ENCODE data around the gene TREML2. TPM values are rescaled to one million over a fixed set of nuclear protein-coding genes. Genes with fewer than 3 reads are reported as not detected.
"Not testable (repeated sequence)": the region's sequence is repeated elsewhere in the genome, so short reads cannot be mapped to it uniquely, and the experiment has no call there.

Gene TREML2, protein sequence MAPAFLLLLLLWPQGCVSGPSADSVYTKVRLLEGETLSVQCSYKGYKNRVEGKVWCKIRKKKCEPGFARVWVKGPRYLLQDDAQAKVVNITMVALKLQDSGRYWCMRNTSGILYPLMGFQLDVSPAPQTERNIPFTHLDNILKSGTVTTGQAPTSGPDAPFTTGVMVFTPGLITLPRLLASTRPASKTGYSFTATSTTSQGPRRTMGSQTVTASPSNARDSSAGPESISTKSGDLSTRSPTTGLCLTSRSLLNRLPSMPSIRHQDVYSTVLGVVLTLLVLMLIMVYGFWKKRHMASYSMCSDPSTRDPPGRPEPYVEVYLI
- total RNA-seq = not detected in 2 replicates

DNA sequence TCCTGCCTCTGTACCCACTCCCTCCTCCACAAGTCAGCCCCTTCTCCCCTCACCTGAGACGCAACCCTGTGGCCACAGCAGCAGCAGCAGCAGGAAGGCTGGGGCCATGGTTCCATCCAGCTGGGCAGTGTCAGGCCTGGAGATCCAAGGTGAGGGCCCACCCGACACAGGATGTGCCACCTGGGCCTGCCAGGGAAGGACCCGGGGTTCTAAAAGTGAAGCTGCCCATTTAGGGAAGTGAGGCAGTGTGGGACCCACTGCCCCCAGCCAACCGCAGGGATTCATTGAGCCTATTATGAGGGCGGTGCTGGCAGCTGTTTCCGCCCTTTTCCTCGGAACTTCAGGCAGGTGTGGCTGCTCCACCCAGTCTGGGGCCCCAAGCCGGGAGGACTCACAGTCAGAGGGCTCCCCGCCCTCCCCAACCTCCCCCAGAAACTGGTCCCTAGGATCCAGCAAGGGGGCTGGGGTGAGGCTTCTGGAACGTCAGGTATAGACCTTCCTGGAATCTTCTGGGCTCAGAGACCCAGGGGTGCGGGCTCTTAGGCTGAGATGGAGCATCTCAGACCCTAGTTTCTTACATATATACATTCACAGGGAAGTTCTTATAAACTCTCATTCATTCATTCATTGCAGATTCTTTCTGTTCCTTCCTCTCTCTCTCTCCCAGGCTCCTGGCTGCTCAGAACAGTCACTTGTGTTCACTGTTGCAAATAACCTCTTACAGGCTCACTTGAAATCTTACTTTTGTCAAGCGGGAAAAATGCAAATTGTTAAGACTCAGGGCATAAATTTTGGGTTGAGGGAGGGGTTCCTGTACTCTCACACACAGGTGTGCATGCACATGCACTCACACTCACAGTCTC is at the start of gene TREML2:
Gene TREML2, minus strand, starts transcription at position 249 of the 863 bp plus-strand sequence. Its CDS starts 141 bp downstream, at position 108.
- DNase-seq (ENCODE audit: low read depth, low spot score) = no peak

DNA sequence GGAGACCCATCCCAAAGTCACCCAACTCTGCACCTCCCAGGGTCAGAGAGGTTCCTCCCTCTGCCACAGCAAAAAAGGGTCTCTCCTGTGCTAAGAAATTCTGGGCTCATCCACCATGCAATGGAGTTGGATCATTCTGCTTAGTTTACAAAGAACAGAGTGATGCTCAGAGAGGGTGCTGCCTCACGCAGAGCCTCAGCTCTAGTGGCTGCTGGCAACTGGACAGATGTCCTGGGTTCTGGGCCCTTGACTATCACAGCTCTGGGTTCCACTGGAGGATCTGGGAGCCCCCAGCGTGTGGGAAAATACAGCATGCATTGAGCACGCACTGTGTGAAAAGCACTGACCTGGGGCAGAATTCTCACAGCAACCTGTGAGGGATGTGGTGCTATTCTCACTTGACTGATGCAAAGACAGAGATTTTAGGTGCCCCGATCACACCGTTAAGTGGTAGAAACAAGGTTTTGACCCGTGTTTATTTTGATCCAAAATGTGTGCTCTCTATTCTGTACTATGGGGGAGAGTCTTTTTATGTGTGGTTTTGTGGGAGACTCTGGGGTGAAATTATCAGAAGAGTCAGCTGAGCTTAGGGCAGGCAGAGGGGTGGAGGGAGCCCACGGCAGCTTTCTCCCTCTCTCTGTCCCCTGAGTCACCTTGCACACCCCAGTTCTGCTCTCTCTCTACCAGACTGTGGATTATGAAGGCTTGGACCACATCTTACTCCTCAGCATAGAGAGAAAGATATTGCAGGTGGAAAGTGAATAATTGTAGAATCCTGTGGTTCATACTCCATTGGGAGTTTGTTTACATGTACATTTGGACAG is 47.1 kb upstream of the TREML2 start:
- no peak for DNase-seq (ENCODE audit: low read depth, low spot score)

DNA sequence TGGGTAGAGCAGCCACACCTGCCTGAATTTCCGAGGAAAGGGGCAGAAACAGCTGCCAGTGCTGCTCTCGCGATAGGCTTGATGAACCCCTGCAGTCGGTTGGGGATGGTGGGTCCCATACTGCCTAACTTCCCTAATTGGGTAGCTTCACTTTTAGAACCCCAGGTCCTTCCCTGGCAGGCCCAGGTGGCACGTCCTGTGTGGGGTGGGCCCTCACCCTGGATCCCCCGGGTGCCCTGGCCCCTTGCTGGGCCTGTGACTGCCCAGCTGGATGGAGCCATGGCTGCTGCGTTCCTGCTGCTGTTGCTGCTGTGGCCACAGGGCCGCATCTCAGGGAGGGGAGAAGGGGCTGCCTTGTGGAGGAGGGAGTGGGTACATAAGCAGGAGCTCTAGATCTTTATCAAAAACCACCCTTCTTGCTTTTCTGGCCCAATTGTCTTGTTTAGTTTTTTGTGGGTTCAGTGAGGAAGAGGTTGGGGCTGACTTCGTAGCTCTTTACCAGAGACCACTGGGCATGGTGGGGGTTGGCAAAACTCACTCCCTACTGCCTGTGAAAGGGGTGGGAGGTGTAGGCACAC is 46.4 kb upstream of the TREML2 start:
- DNase-seq (ENCODE audit: low read depth, low spot score) = no peak

DNA sequence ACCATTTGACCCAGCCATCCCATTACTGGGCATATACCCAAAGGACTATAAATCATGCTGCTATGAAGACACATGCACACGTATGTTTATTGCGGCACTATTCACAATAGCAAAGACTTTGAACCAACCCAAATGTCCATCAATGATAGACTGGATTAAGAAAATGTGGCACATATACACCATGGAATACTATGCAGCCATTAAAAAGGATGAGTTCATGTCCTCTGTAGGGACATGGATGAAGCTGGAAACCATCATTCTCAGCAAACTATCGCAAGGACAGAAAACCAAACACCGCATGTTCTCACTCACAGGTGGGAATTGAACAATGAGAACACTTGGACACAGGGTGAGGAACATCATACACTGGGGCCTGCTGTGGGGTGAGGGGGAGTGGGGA is 45.6 kb upstream of the TREML2 start:
- DNase-seq (ENCODE audit: low read depth, low spot score) = not testable (repeated sequence)

DNA sequence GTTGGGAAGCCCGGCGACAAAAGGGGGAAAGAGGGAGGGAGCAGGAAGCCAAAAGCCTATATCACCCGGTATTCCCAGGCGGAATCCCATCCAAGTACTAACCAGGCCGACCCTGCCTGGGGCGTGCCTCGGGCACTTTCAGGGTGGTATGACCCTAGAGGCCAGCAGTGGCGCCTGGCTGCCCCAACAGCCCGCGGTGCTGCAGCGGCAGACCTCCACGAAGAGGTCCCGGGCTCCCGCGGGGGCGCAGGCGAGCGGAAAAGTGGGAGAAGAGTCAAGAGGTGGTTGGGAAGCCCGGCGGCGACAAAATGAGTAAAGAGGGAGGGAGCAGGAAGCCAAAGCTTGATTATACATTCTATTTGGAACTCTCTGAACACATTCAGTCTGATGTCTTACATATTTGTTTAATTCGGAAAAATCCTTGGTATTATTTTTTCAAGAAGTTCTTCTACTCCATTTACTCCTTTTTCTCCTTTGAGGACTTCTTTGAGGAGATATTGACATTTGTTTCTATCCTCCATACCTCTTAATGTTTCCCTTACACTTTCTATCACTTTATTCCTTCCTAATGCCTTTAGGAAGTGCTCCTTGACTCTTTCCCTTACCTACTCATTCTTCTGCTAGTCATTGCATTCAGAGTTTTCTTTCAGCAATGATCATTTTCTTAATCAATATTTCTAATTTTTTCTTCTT is 38.7 kb upstream of the TREML2 start:
- no peak for DNase-seq (ENCODE audit: low read depth, low spot score)

DNA sequence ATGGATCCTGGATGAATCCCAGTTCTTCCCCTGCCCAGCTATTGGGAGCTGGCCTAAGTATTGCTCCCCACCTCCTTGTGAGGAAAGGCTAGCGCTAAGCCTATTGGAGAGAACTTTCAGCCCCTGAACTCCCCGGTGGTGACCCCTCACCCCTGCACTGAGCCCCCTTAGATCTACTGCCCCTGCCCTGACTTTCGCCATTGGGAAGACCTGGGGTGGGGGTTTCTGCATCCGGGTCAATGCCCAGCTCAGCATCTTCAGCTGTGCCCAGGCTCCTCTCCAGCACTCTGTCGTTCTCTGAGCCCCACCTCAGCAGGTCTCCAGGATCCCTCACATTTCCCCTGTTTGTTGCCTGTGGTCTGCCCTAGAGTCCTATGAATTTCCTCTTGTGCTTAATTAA is 36.2 kb upstream of the TREML2 start:
- DNase-seq (ENCODE audit: low read depth, low spot score) = no peak

DNA sequence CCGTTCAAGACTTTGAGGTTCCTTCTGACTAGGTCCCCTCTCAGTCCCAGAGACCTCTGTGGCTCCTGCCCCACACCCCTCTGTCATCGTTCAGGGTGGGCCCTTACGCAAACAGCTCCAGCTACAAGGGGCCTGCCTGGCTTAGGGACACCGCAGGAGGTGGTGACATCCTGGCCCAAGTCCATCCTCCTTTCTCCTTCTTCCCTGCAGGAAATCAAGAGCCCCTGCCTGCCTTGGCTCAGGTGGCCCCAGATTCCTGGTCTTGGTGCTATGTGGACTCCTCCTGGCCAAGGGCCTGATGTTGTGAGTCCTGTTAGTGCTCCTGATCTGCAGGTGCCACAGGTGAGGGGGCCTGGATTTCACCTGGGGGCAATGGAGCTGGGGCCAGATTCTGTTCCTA is 35.3 kb upstream of the TREML2 start:
- DNase-seq (ENCODE audit: low read depth, low spot score) = no peak

DNA sequence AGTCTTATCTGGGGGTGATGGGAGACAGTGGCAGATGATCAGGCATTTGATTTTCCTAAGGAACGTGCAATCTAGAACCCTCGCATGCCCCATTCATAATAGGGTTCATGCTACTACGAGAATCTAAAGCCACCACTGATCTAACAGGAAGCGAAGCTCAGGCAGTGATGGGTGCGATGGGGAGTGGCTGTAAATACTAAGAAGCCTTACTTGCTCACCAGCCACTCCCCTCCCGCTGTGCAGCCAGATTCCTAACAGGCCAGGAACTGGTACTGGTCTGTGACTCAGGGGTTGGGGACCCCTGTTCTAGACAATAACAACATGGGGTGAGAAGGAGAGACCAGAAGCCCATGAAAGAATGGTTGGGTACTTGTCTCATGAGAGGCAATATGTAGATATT is 31.7 kb upstream of the TREML2 start:
- DNase-seq (ENCODE audit: low read depth, low spot score) = no peak

DNA sequence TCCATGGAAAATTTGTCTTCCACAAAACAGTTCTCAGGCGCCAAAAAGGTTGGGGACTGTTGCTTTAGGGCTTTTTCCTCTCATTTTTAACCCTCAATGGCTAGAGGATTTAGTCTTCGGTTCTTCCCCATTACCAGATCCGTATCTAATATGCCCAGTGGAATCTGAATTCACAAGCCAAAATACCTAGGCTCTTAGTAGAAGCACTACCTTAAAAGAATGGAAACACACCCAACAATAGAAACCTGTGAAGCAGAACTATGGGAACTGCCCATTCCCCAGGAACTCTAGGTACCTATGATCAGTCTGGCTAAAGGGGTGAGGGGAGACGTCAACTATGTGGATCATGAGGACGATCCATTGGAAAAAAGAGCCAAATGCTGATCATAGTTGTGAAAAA is 30.3 kb upstream of the TREML2 start:
- DNase-seq (ENCODE audit: low read depth, low spot score) = no peak

DNA sequence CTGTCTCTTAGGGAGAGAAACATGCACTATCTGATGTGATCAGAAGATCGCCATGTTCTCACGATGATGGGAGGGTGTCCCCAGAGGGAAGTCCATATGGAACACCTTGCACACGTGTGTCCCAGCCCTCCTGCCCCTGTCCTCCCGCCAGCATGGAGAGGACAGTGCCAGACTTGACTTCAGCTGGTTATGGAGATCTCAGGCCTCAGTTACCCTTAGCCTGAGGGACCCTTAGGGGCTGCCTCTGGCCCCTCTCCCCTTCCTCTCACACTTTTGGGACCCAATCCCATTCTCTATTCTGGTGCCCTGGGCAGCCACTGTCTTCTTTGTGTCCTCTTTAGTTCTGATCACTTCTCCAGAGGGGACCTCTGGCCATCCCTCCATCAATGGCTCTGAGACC is 28.8 kb upstream of the TREML2 start:
- no peak for DNase-seq (ENCODE audit: low read depth, low spot score)

DNA sequence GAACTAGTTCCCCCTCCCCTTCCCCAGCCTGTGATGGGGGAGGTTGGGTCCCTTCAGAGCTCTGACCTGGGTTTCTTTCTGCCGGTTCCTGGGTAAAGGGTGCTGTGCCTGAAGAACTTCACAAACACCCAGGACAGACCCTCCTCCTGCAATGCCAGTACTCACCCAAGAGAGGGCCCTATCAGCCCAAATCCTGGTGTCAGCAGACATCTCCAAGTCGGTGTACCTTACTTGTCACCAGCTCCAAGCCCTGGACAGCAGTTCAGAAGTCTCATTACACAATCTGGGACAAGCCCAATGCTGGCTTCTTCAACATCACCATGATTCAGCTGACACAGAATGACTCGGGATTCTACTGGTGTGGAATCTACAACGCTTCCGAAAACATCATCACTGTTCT is 27.7 kb upstream of the TREML2 start:
- no peak for DNase-seq (ENCODE audit: low read depth, low spot score)

DNA sequence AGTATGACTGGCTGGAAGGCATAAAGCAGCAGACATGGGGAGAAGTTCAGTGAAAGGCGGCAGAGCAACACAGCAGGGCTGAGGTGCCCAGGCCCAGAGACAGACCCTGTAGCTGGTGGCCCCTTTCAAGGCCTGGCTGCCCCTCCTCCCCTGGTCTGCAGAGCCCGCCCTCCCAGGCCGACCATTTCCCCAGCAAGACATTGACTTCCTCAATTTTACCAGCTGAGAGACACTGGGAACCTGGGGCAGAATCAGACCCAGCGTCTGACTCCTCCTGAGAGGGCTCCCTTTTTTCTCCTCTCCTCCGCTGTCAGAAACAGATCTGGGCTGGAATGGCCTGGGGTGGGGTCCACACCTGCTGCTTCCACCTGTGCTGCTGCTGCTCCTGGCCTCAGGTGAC is 27.1 kb upstream of the TREML2 start, which contains the start of gene TREML4:
Gene TREML4, plus strand, starts transcription at position 254 of the 400 bp plus-strand sequence. Its CDS starts 79 bp downstream, at position 333.
- no peak for DNase-seq (ENCODE audit: low read depth, low spot score)

DNA sequence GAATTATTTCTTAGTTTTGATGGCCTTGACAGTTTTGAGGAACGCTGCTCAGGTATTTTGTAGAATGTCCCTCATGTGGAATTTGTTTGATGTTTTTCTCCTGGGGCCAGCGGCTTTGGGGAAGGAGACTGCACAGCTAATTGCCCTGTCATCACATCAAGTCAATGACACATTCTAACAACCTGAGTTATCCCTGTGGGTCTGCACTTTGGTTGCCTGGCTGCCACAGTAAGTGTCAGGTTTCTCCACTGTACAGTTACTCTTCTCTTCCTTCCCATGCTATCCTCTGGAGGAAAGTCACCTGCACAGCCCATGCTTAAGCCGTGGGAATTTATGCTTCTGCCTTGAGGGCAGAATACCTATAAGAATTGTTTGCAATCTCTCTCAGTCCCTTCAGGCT is 25.8 kb upstream of the TREML2 start:
- DNase-seq (ENCODE audit: low read depth, low spot score) = no peak

DNA sequence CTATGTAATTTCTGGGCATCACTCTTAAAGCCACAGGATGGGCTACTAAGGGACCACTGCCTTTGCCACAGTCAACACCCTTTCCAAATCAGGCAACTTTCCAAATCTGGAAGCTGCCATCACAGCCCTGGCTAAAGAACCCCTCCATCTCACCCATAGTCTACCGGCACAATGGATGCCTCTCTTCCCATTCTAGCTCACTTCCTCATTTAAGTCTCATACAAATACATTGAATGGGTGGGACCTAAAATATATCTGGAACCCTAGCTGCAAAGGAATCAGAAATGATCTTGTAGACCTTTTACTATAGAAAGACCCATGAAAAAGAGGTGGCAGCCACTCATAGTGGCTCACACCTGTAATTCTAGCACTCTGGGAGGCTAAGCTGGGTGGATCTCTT is 23.9 kb upstream of the TREML2 start:
- DNase-seq (ENCODE audit: low read depth, low spot score) = no peak

DNA sequence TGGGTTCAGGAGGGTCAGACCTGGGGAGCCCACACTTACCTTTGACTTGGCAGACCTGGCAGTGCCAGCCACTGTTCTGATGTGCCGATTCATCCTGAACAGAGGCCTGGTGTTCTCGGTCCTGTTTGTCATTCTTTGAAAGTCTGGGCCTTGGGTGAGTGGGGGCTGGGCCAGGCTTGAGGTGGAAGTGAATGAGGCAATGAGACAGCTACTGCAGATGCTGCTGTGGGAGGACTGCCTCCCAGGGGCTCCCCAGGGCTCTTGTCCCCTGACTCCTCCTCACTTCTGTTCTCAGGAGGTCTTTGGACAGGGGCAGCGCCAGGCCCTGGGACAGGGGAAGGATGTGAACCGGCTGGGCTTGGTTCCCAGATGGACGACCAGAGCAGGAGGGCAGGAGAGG is 21.6 kb upstream of the TREML2 start:
- DNase-seq (ENCODE audit: low read depth, low spot score) = no peak

DNA sequence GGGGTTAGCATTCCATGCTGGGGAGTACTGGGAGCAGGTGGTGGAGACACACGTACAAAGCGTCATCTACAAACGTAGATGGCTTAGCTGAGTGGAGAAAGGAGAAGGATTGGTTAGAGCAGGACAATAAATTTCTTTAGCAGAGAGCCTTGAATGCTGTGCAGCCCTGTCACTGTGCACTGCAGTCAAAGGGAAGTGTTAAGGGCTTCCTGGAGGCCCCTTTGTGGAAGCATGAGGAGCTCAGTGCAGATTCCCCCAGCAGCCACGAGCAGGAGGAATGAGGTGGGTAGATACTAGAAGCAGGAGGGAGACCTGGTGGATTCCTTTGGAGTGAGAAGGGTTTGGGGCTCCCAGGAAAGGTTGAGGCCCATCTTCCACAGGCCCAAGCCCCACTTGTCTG is 21.1 kb upstream of the TREML2 start:
- no peak for DNase-seq (ENCODE audit: low read depth, low spot score)

DNA sequence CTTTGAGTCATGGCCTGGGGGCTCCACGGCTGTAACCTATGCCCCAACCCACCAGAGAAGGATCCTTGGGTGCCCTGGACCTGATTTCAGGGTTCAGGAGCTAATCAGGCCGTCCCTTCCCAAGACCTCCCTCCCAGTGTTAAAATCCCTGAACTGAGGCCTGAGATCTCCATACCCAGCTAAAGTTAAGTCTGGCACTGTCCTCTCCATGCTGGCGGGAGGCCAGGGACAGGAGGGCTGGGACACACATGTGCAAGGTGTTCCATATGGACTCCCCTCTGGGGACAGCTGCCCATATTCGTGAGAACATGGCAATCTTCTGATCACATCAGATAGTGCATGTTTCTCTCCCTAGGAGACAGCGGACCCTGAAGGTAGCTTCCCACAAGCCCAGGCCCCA is 15.7 kb upstream of the TREML2 start:
- no peak for DNase-seq (ENCODE audit: low read depth, low spot score)

DNA sequence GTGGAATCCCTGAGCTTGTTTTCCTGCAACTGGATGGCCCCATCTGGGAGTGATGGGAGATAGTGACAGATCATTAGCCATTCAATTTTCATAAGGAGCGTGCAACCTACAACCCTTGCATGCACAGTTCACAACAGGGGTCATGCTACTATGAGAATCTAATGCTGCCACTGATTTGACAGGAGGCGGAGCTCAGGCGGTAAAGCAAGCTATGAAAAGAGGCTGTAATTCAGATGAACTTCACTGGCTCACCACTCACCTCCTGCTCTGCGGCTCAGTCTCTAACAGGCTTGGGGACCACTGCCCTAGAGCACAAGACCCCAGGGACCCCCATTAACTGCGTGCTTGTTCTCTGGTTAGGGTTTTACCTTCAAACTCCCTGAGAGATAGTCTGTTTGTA is 14.8 kb upstream of the TREML2 start:
- no peak for DNase-seq (ENCODE audit: low read depth, low spot score)

DNA sequence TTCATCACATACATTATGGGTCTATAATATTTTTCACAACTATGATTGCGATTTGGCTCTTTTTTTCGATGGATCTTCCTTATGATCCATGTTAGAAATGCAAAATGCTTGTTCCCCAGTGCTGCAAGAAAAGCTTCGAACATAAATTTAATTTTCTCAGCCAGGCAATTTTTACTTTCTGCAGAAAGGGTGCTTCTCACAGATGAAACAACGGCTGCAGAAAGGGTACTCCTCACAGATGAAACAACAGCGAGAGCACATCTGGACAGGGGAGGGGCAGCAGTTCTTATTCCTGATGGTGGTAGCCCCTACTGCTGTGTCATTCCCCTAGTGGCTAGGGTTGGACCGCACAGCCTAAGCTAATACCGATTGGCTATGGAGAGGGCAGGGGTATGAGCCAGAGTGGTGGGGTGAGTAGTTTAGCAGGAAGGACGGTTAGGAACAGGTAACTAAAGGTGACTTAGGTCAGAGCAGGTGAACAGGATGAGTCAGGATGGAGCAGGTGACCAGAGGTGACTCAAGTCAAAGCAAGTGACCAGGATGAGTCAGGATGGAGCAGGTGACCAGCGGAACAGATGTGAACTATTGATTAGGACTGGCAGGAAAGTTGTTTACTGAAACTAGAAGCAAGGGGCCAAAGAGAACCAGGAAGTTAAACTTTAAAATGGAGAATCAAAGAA is 13.8 kb upstream of the TREML2 start:
- no peak for DNase-seq (ENCODE audit: low read depth, low spot score)

Measured in pulmonary artery endothelial cell (primary cell).